ENCODE data around the gene SCFD2.

Gene SCFD2

DNA sequence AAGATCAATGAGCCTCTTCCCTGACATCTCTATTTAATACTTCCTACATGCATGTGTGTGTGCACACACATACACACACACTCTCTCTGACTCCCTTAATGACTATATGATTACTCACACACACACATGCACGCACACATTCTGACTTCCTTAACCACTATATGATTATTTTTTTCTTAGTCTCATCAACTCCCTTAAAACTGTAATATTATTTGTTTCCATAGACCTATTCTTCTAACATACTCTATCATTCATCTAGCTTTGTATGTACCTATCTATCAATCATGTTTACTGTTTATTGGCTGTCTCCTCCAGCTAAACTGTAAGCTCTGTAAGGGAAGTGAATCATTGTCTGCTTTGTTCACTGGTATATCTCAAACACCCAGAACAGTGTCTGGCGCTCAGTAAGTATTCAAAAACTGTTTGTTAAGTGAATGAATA lies 267.2 kb downstream of the SCFD2 start:
- TF ChIP-seq YY1 (IDR thresholded peaks at IDR 0.05; ENCODE audit: insufficient read depth, insufficient read length) (no peak), ZNF274 (IDR thresholded peaks at IDR 0.05; ENCODE audit: low read depth, low read length) (no peak), SUZ12 (IDR thresholded peaks at IDR 0.05; ENCODE audit: extremely low read depth, insufficient read depth, insufficient read length) (no peak)
- no peaks in the 10 kb centered on the region for H3K27me3 ChIP-seq (ENCODE audit: insufficient read depth, insufficient read length)
- no peak for DNase-seq (ENCODE audit: low read depth, low spot score)
- no peak overlapping the region for H3K9ac ChIP-seq (ENCODE audit: insufficient read length, low read depth)
- H3K4me3 ChIP-seq (ENCODE audit: insufficient read length, low read depth), result no peak overlapping the region
- no peaks in the 10 kb centered on the region for H3K4me1 ChIP-seq (ENCODE audit: insufficient read depth, insufficient read length)
- H3K9me3 ChIP-seq (ENCODE audit: insufficient read depth, low read length), result no peaks in the 10 kb centered on the region
- H3K36me3 ChIP-seq (ENCODE audit: insufficient read depth, insufficient read length, low read length), result no peaks in the 10 kb centered on the region

DNA sequence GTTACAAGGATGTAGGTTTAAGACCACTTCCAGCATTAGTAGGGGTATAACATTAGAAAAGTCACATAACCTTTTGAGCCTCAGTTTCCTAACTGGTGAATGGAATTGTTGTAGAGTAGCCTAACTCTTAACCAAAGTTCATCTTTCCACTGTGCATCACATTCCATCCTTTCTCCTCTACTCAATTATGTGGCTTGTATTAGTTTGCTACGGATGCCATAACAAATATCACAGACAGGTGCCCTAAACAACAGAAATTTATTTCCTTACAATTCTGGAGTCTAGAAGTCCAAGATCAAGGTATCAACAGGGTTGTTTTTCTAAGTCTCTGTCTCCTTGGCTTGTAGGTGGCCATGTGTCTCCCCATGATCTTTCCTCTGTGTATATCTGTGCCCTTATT lies 271.8 kb downstream of the SCFD2 start:
- H3K4me3 ChIP-seq (ENCODE audit: insufficient read length, low read depth), result no peak overlapping the region
- H3K27me3 ChIP-seq (ENCODE audit: insufficient read depth, insufficient read length), result no peaks in the 10 kb centered on the region
- TF ChIP-seq SUZ12 (IDR thresholded peaks at IDR 0.05; ENCODE audit: extremely low read depth, insufficient read depth, insufficient read length) (no peak), ZNF274 (IDR thresholded peaks at IDR 0.05; ENCODE audit: low read depth, low read length) (no peak), YY1 (IDR thresholded peaks at IDR 0.05; ENCODE audit: insufficient read depth, insufficient read length) (no peak)
- no peak overlapping the region for H3K9ac ChIP-seq (ENCODE audit: insufficient read length, low read depth)
- no peak for DNase-seq (ENCODE audit: low read depth, low spot score)
- H3K36me3 ChIP-seq (ENCODE audit: insufficient read depth, insufficient read length, low read length), result no peaks in the 10 kb centered on the region
- no peaks in the 10 kb centered on the region for H3K9me3 ChIP-seq (ENCODE audit: insufficient read depth, low read length)
- no peaks in the 10 kb centered on the region for H3K4me1 ChIP-seq (ENCODE audit: insufficient read depth, insufficient read length)

- no peak for TF ChIP-seq ZNF274 (IDR thresholded peaks at IDR 0.05; ENCODE audit: low read depth, low read length)
- no peak for TF ChIP-seq YY1 (IDR thresholded peaks at IDR 0.05; ENCODE audit: insufficient read depth, insufficient read length)
- no peak for TF ChIP-seq SUZ12 (IDR thresholded peaks at IDR 0.05; ENCODE audit: extremely low read depth, insufficient read depth, insufficient read length)
- Histone ChIP-seq H3K4me3 (ENCODE audit: insufficient read length, low read depth) (no peak overlapping the region), H3K27me3 (ENCODE audit: insufficient read depth, insufficient read length) (no peaks in the 10 kb centered on the region), H3K4me1 (ENCODE audit: insufficient read depth, insufficient read length) (no peaks in the 10 kb centered on the region), H3K9ac (ENCODE audit: insufficient read length, low read depth) (no peak overlapping the region), H3K9me3 (ENCODE audit: insufficient read depth, low read length) (no peaks in the 10 kb centered on the region), H3K36me3 (ENCODE audit: insufficient read depth, insufficient read length, low read length) (no peaks in the 10 kb centered on the region)
- DNase-seq (ENCODE audit: low read depth, low spot score), result no peak
Observed at GRCh38 chr4:53089936-53090729, 275.7 kb downstream of the SCFD2 start.

- H3K4me3 ChIP-seq (ENCODE audit: insufficient read length, low read depth), result no peak overlapping the region
- H3K9me3 ChIP-seq (ENCODE audit: insufficient read depth, low read length), result no peaks in the 10 kb centered on the region
- H3K27me3 ChIP-seq (ENCODE audit: insufficient read depth, insufficient read length), result no peaks in the 10 kb centered on the region
- no peak overlapping the region for H3K9ac ChIP-seq (ENCODE audit: insufficient read length, low read depth)
- no peaks in the 10 kb centered on the region for H3K4me1 ChIP-seq (ENCODE audit: insufficient read depth, insufficient read length)
- no peak for DNase-seq (ENCODE audit: low read depth, low spot score)
- H3K36me3 ChIP-seq (ENCODE audit: insufficient read depth, insufficient read length, low read length), result no peaks in the 10 kb centered on the region
- TF ChIP-seq ZNF274 (IDR thresholded peaks at IDR 0.05; ENCODE audit: low read depth, low read length) (no peak), SUZ12 (IDR thresholded peaks at IDR 0.05; ENCODE audit: extremely low read depth, insufficient read depth, insufficient read length) (no peak), YY1 (IDR thresholded peaks at IDR 0.05; ENCODE audit: insufficient read depth, insufficient read length) (no peak)
Observed at GRCh38 chr4:53088152-53088551, 277.7 kb downstream of the SCFD2 start.

DNA sequence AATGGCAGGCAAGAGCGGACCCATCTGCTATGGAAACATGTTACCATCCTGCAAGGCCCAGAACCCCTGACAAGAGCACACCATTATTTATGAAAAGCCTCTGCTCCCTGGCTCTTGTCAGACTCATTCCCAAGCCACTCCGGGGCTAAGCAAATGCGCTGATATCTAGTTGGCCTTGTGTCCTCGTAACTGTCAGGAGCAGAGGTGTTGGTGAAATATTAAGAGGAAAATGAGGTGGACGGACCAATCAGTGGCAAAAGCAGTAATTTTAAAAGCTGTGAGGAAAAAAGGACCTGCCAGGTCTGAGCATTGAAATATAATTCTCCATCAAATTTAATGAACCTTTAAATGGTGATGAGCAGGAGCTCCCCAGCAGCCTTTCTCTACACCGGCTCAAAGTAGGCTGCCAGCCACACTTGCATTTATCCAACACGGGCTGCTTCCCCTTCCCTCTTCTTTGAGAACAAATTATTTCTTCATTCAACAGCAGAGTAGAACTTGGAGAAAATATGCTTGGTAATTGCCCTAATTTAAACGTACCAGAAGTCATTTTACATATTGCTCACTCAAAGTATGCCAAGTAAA lies 289.4 kb downstream of the SCFD2 start:
- no peaks in the 10 kb centered on the region for H3K4me1 ChIP-seq (ENCODE audit: insufficient read depth, insufficient read length)

DNA sequence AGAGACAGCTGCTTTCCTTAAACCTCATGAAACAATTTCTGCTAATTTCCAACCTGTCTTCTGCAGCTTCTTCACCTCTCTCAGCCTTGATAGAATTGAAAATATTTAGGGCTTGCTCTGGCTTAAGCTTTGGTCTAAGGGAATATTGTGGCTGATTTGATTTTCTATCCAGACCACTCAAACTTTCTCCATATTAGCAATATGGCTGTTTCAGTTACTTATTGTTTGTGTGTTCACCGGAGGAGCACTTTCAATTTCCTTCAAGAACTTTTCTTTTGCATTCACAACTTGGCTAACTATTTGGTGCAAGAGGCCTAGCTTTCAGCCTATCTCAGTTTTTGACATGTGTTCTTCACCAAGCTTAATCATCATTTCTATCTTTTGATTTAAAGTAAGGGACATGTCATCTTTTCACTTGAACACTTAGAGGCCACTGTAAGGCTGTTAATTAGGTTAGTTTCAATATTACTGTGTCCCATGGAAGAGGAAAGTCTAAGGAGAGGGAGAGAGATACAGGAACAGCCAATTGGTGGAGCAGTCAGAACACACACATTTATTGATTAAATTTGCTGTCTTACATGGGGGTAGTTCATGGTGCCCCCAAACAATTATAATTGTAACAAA lies 290.6 kb downstream of the SCFD2 start:
- Histone ChIP-seq H3K9me3 (ENCODE audit: insufficient read depth, low read length) (no peaks in the 10 kb centered on the region), H3K27me3 (ENCODE audit: insufficient read depth, insufficient read length) (no peaks in the 10 kb centered on the region), H3K4me3 (ENCODE audit: insufficient read length, low read depth) (no peak overlapping the region), H3K4me1 (ENCODE audit: insufficient read depth, insufficient read length) (no peaks in the 10 kb centered on the region), H3K36me3 (ENCODE audit: insufficient read depth, insufficient read length, low read length) (no peaks in the 10 kb centered on the region), H3K9ac (ENCODE audit: insufficient read length, low read depth) (no peak overlapping the region)
- TF ChIP-seq ZNF274 (IDR thresholded peaks at IDR 0.05; ENCODE audit: low read depth, low read length) (no peak), YY1 (IDR thresholded peaks at IDR 0.05; ENCODE audit: insufficient read depth, insufficient read length) (no peak), SUZ12 (IDR thresholded peaks at IDR 0.05; ENCODE audit: extremely low read depth, insufficient read depth, insufficient read length) (no peak)
- no peak for DNase-seq (ENCODE audit: low read depth, low spot score)

More for the DNA sequence above, 289.4 kb downstream of the SCFD2 start:
- TF ChIP-seq SUZ12 (IDR thresholded peaks at IDR 0.05; ENCODE audit: extremely low read depth, insufficient read depth, insufficient read length) (no peak), YY1 (IDR thresholded peaks at IDR 0.05; ENCODE audit: insufficient read depth, insufficient read length) (no peak), ZNF274 (IDR thresholded peaks at IDR 0.05; ENCODE audit: low read depth, low read length) (no peak)
- DNase-seq (ENCODE audit: low read depth, low spot score), result no peak
- Histone ChIP-seq H3K4me3 (ENCODE audit: insufficient read length, low read depth) (no peak overlapping the region), H3K9ac (ENCODE audit: insufficient read length, low read depth) (no peak overlapping the region), H3K9me3 (ENCODE audit: insufficient read depth, low read length) (no peaks in the 10 kb centered on the region), H3K36me3 (ENCODE audit: insufficient read depth, insufficient read length, low read length) (no peaks in the 10 kb centered on the region), H3K27me3 (ENCODE audit: insufficient read depth, insufficient read length) (no peaks in the 10 kb centered on the region)

- no peaks in the 10 kb centered on the region for H3K4me1 ChIP-seq (ENCODE audit: insufficient read depth, insufficient read length)
- H3K36me3 ChIP-seq (ENCODE audit: insufficient read depth, insufficient read length, low read length), result no peaks in the 10 kb centered on the region
- no peak for DNase-seq (ENCODE audit: low read depth, low spot score)
- H3K27me3 ChIP-seq (ENCODE audit: insufficient read depth, insufficient read length), result no peaks in the 10 kb centered on the region
- H3K9ac ChIP-seq (ENCODE audit: insufficient read length, low read depth), result no peak overlapping the region
- 0 out of 2 replicates have a peak, but pooled peaks cover 5% of the 10 kb centered on the region for H3K9me3 ChIP-seq (ENCODE audit: insufficient read depth, low read length)
- no peak for TF ChIP-seq ZNF274 (IDR thresholded peaks at IDR 0.05; ENCODE audit: low read depth, low read length)
- TF ChIP-seq SUZ12 (IDR thresholded peaks at IDR 0.05; ENCODE audit: extremely low read depth, insufficient read depth, insufficient read length), result no peak
- TF ChIP-seq YY1 (IDR thresholded peaks at IDR 0.05; ENCODE audit: insufficient read depth, insufficient read length), result no peak
- no peak overlapping the region for H3K4me3 ChIP-seq (ENCODE audit: insufficient read length, low read depth)
Observed at GRCh38 chr4:53068755-53069330, 297.0 kb downstream of the SCFD2 start.
